ENCODE data around the gene TIE1.

TIE1 gene

GRCh38 chr1:43293896-43294760, 6.7 kb upstream of the TIE1 start:
- no peak for DNase-seq (ENCODE audit: low read depth)

GRCh38 chr1:43294761-43295160, 6.0 kb upstream of the TIE1 start:
- DNase-seq (ENCODE audit: low read depth) = no peak

GRCh38 chr1:43296207-43296606, 4.6 kb upstream of the TIE1 start:
- no peak for DNase-seq (ENCODE audit: low read depth)

GRCh38 chr1:43298055-43298454, 2.7 kb upstream of the TIE1 start:
- no peak for DNase-seq (ENCODE audit: low read depth)

GRCh38 chr1:43299101-43299500, 1.7 kb upstream of the TIE1 start:
- DNase-seq (ENCODE audit: low read depth) = no peak

- no peak for DNase-seq (ENCODE audit: low read depth)
Measured at GRCh38 chr1:43302201-43302600, 1.4 kb downstream of the TIE1 start.

GRCh38 chr1:43302721-43303470, 2.1 kb downstream of the TIE1 start:
- DNase-seq (ENCODE audit: low read depth) = no peak

GRCh38 chr1:43303471-43304313, 2.9 kb downstream of the TIE1 start:
- DNase-seq (ENCODE audit: low read depth) = no peak

GRCh38 chr1:43304314-43304681, 3.5 kb downstream of the TIE1 start:
- no peak for DNase-seq (ENCODE audit: low read depth)

- no peak for DNase-seq (ENCODE audit: low read depth)
Measured at GRCh38 chr1:43304771-43305300, 4.1 kb downstream of the TIE1 start.

GRCh38 chr1:43305461-43305860, 4.7 kb downstream of the TIE1 start:
- no peak for DNase-seq (ENCODE audit: low read depth)

GRCh38 chr1:43305926-43306687, 5.3 kb downstream of the TIE1 start:
- no peak for DNase-seq (ENCODE audit: low read depth)

- no peak for DNase-seq (ENCODE audit: low read depth)
Measured at GRCh38 chr1:43306688-43307457, 6.1 kb downstream of the TIE1 start.

- DNase-seq (ENCODE audit: low read depth) = no peak
Measured at GRCh38 chr1:43307458-43308158, 6.8 kb downstream of the TIE1 start.

- DNase-seq (ENCODE audit: low read depth) = no peak
Measured at GRCh38 chr1:43308635-43309404, 8.0 kb downstream of the TIE1 start.

GRCh38 chr1:43309405-43310025, 8.7 kb downstream of the TIE1 start:
- no peak for DNase-seq (ENCODE audit: low read depth)

- DNase-seq (ENCODE audit: low read depth) = no peak
Measured at GRCh38 chr1:43311521-43311920, 10.7 kb downstream of the TIE1 start.

GRCh38 chr1:43312212-43312623, 11.4 kb downstream of the TIE1 start:
- no peak for DNase-seq (ENCODE audit: low read depth)

Data from HS-27A (cell line).